Neuronal stem cell (in vitro differentiated cells): Measurements from ENCODE around the gene RAB8A. TPM values are rescaled to one million over a fixed set of nuclear protein-coding genes. Genes with fewer than 3 reads are reported as not detected.

ENCODE experiments used
- DNase-seq: peaks from one replicate; pipeline ENCODE4 v3.0.0-alpha.2; 2013; ENCODE audit warnings: low spot score
- H2AFZ ChIP-seq: one replicate; pipeline ENCODE4 v1.6.1; 2013; ENCODE audit warnings: mild to moderate bottlenecking, low read length, inconsistent platforms
- H2AK5ac ChIP-seq: 2 replicates; pipeline ENCODE4 v1.6.1; 2013; ENCODE audit warnings: low read depth, mild to moderate bottlenecking, inconsistent platforms, low read length, moderate library complexity, mixed read lengths
- H2BK120ac ChIP-seq: 2 replicates; pipeline ENCODE4 v1.6.1; 2013; ENCODE audit warnings: low read depth, mild to moderate bottlenecking, inconsistent platforms, low read length, moderate library complexity, mixed read lengths
- H2BK12ac ChIP-seq: one replicate; pipeline ENCODE4 v1.6.1; 2013; ENCODE audit warnings: low read length, inconsistent platforms
- H2BK15ac ChIP-seq: 2 replicates; pipeline ENCODE4 v1.6.1; 2013; ENCODE audit warnings: mild to moderate bottlenecking, low read length, inconsistent platforms, mixed read lengths
- H2BK5ac ChIP-seq: one replicate; pipeline ENCODE4 v1.6.1; 2013; ENCODE audit warnings: inconsistent platforms, mild to moderate bottlenecking, low read length, moderate library complexity
- H3K14ac ChIP-seq: one replicate; pipeline ENCODE4 v1.6.1; 2013; ENCODE audit warnings: low read length, inconsistent platforms
- H3K18ac ChIP-seq: 2 replicates; pipeline ENCODE4 v1.6.1; 2013; ENCODE audit warnings: low read length, inconsistent platforms
- H3K23ac ChIP-seq: 2 replicates; pipeline ENCODE4 v1.6.1; 2013; ENCODE audit warnings: low read depth, mild to moderate bottlenecking, mixed read lengths, low read length, inconsistent platforms; ENCODE audit not compliant: poor library complexity
- H3K27ac ChIP-seq: replicated peaks from 3 replicates; pipeline ENCODE4 v1.5.1; 2013; ENCODE audit warnings: low read length, inconsistent platforms
- H3K27me3 ChIP-seq, 3 experiments: 2 replicates each; pipeline ENCODE4 v1.6.1; 2013; ENCODE audit warnings: low read length in 3 of 3, mild to moderate bottlenecking in 2 of 3, inconsistent platforms in 1 of 3, low read depth in 1 of 3, mixed read lengths in 1 of 3, moderate library complexity in 1 of 3; ENCODE audit not compliant: control insufficient read depth in 3 of 3, insufficient read depth in 3 of 3
- H3K36me3 ChIP-seq, 2 donors: replicated peaks in 1 of 2; 2 replicates each; pipeline ENCODE4 v1.6.1; 2013; ENCODE audit warnings: low read length in 2 of 2; ENCODE audit not compliant: control insufficient read depth in 2 of 2, insufficient read depth in 2 of 2
- H3K4ac ChIP-seq: 2 replicates; pipeline ENCODE4 v1.6.1; 2013; ENCODE audit warnings: inconsistent platforms, mild to moderate bottlenecking, low read length, moderate library complexity
- H3K4me1 ChIP-seq, 2 donors: 1 replicate in 1 of 2; 2 replicates in 1 of 2; pipeline ENCODE4 v1.6.1; 2013; ENCODE audit warnings: low read length in 2 of 2, low read depth in 1 of 2; ENCODE audit not compliant: control insufficient read depth in 2 of 2, insufficient read depth in 1 of 2
- H3K4me2 ChIP-seq: one replicate; pipeline ENCODE4 v1.6.1; 2013; ENCODE audit warnings: mild to moderate bottlenecking, low read length, inconsistent platforms; ENCODE audit not compliant: insufficient read depth, poor library complexity, severe bottlenecking
- H3K4me3 ChIP-seq, 2 donors: 2 replicates each; pipeline ENCODE4 v1.5.1; 2013; ENCODE audit warnings: low read length in 2 of 2, mild to moderate bottlenecking in 2 of 2, inconsistent platforms in 1 of 2, moderate library complexity in 1 of 2
- H3K79me1 ChIP-seq: one replicate; pipeline ENCODE4 v1.6.1; 2013; ENCODE audit warnings: low read depth, mild to moderate bottlenecking, inconsistent platforms, low read length, moderate library complexity
- H3K9ac ChIP-seq: one replicate; pipeline ENCODE4 v1.6.1; 2013; ENCODE audit warnings: mild to moderate bottlenecking, low read depth, low read length, inconsistent platforms; ENCODE audit not compliant: poor library complexity
- H3K9me3 ChIP-seq, 2 donors: replicated peaks in 1 of 2; 2 replicates each; pipeline versions ENCODE3 to v1.6.1; 2013; ENCODE audit warnings: low read length in 2 of 2, mild to moderate bottlenecking in 2 of 2, inconsistent platforms in 1 of 2, low read depth in 1 of 2, mixed read lengths in 1 of 2, moderate library complexity in 1 of 2; ENCODE audit not compliant: control insufficient read depth in 2 of 2, insufficient read depth in 1 of 2
- H4K8ac ChIP-seq: one replicate; pipeline ENCODE4 v1.6.1; 2013; ENCODE audit warnings: low read depth, mild to moderate bottlenecking, inconsistent platforms, low read length, moderate library complexity
- H4K91ac ChIP-seq: one replicate; pipeline ENCODE4 v1.6.1; 2013; ENCODE audit warnings: low read length, low read depth, mild to moderate bottlenecking, inconsistent platforms; ENCODE audit not compliant: poor library complexity
- WGBS, 2 donors: extraction: QIAGEN DNeasy Blood & Tissue Kit; methylation state at CpG; one replicate each; pipeline ENCODE4 v1.1.7; 2013; ENCODE audit warnings: missing lambda C conversion rate in 2 of 2, mixed read lengths in 1 of 2; ENCODE audit not compliant: insufficient read length in 2 of 2, insufficient replicate concordance in 1 of 2; ENCODE audit errors: extremely low coverage in 2 of 2; 5-methylcytosine and 5-hydroxymethylcytosine counted together
- polyA plus RNA-seq, 2 experiments: library from polyadenylated mRNA; stranded (reverse); fragments of 200-250 nt; gene quantifications; one replicate each; pipeline ENCODE4 v1.2.3, GENCODE V29; 2013

The RAB8A gene
- polyA plus RNA-seq (2013, experiment 1 of 2): 43.0 TPM
- polyA plus RNA-seq (2013, experiment 2 of 2): 44.3 TPM

GRCh38 chr19:16111160-16111908, at the start of gene RAB8A:
Gene RAB8A, plus strand, starts transcription at chr19:16111889. Its CDS starts 13 bp downstream, at chr19:16111902.
- Histone ChIP-seq H2AK5ac (peak within 1 kb of the TSS; percentile 91), H2BK120ac (peak within 1 kb of the TSS; percentile 65), H2AFZ (peak within 1 kb of the TSS; percentile 85), H3K27ac (peak within 1 kb of the TSS; percentile 66), H2BK15ac (no peak within 1 kb of the TSS), H3K9ac (peak within 1 kb of the TSS; percentile 91), H3K4ac (peak within 1 kb of the TSS; percentile 93), H2BK12ac (no peak within 1 kb of the TSS), H3K18ac (peak within 1 kb of the TSS; percentile 94), H3K14ac (peak within 1 kb of the TSS; percentile 11), H3K4me3 (peak within 1 kb of the TSS; percentile 78 to 98), H3K36me3 (peaks cover 10 to 28% of the 10 kb centered on the region in 2 donors), H3K4me2 (peak within 1 kb of the TSS; percentile 80), H2BK5ac (peak within 1 kb of the TSS; percentile 63), H3K4me1 (peaks cover 8 to 10% of the 10 kb centered on the region in 2 donors), H4K8ac (no peak within 1 kb of the TSS), H3K9me3 (no peaks in the 10 kb centered on the region), H3K27me3 (no peaks in the 10 kb centered on the region), H3K23ac (peak within 1 kb of the TSS; percentile 94), H4K91ac (no peak within 1 kb of the TSS), H3K79me1 (peaks cover 11% of the 10 kb centered on the region)
- no CpG with 5 or more reads among the region's 81 CpGs for WGBS, 2 donors
- DNase-seq: peak; percentile 99

GRCh38 chr19:16061943-16062342, 49.7 kb upstream of the RAB8A start:
- Histone ChIP-seq H2BK120ac (no peak overlapping the region), H3K4me2 (no peak overlapping the region), H3K9me3 (peaks cover 3 to 7% of the 10 kb centered on the region in 2 donors), H2BK12ac (no peak overlapping the region), H4K91ac (no peak overlapping the region), H4K8ac (no peak overlapping the region), H2AK5ac (no peak overlapping the region), H3K27me3 (no peaks in the 10 kb centered on the region), H3K23ac (no peak overlapping the region), H3K9ac (no peak overlapping the region), H2AFZ (no peak overlapping the region), H3K36me3 (no peaks in the 10 kb centered on the region), H3K27ac (no peak overlapping the region), H3K4me3 (no peak overlapping the region), H2BK5ac (no peak overlapping the region), H3K4ac (no peak overlapping the region), H3K18ac (peak overlapping the region; percentile 15), H2BK15ac (no peak overlapping the region), H3K14ac (no peak overlapping the region), H3K79me1 (no peaks in the 10 kb centered on the region), H3K4me1 (peaks cover 0 to 13% of the 10 kb centered on the region in 2 donors)
- DNase-seq: no peak
- no CpG with 5 or more reads among the region's 4 CpGs for WGBS, 2 donors

DNA sequence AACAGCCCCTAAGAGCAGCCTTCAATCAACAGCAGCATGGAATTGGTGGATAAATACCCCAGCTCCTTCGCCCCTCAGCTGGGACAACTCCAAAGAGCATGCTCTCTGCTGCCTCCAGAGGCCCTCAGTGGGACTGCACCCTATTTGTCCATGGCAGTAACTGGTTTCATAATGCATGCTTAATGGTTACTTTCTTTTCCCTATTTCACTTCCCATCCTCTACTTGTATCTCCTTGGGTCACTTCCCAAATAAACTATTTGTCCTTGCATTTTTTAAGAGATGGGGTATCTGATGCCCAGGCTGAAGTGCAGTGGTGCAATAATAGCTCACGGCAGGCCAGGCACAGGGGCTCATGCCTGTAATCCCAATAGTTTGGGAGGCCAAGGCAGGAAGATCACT, 48.9 kb upstream of the RAB8A start:
- Histone ChIP-seq H4K91ac (no peak overlapping the region), H2BK120ac (no peak overlapping the region), H3K27ac (no peak overlapping the region), H2BK5ac (no peak overlapping the region), H3K4me1 (peaks cover 0 to 13% of the 10 kb centered on the region in 2 donors), H3K9ac (no peak overlapping the region), H3K18ac (no peak overlapping the region), H3K79me1 (no peaks in the 10 kb centered on the region), H3K14ac (no peak overlapping the region), H3K23ac (no peak overlapping the region), H2BK12ac (no peak overlapping the region), H2AK5ac (no peak overlapping the region), H2BK15ac (no peak overlapping the region), H3K9me3 (peaks cover 3 to 7% of the 10 kb centered on the region in 2 donors), H3K4me3 (no peak overlapping the region), H3K36me3 (no peaks in the 10 kb centered on the region), H3K27me3 (no peaks in the 10 kb centered on the region), H3K4ac (no peak overlapping the region), H4K8ac (no peak overlapping the region), H2AFZ (no peak overlapping the region), H3K4me2 (no peak overlapping the region)
- no CpG with 5 or more reads among the region's 2 CpGs for WGBS, 2 donors
- DNase-seq: no peak

GRCh38 chr19:16064209-16064889, 47.3 kb upstream of the RAB8A start:
- peaks cover 0 to 13% of the 10 kb centered on the region in 2 donors for H3K4me1 ChIP-seq
- H3K4ac ChIP-seq: no peak overlapping the region
- no peak overlapping the region for H3K23ac ChIP-seq
- peaks cover 3 to 5% of the 10 kb centered on the region in 2 donors for H3K9me3 ChIP-seq
- no peak for DNase-seq
- no peak overlapping the region for H4K91ac ChIP-seq
- no peak overlapping the region for H2BK15ac ChIP-seq
- H2AK5ac ChIP-seq: peak overlapping the region; percentile 47
- no peaks in the 10 kb centered on the region for H3K27me3 ChIP-seq
- no peaks in the 10 kb centered on the region for H3K79me1 ChIP-seq
- H2BK120ac ChIP-seq: no peak overlapping the region
- H2AFZ ChIP-seq: peak overlapping the region; percentile 18
- peak overlapping the region; percentile 38 for H3K9ac ChIP-seq
- H2BK12ac ChIP-seq: no peak overlapping the region
- H3K4me3 ChIP-seq: no peak overlapping the region
- H2BK5ac ChIP-seq: no peak overlapping the region
- no CpG with 5 or more reads among the region's 16 CpGs for WGBS, 2 donors
- H3K14ac ChIP-seq: no peak overlapping the region
- H3K4me2 ChIP-seq: no peak overlapping the region
- no peak overlapping the region for H3K27ac ChIP-seq
- no peaks in the 10 kb centered on the region for H3K36me3 ChIP-seq
- H4K8ac ChIP-seq: no peak overlapping the region
- H3K18ac ChIP-seq: no peak overlapping the region
